Mesangial cell (primary cell): ENCODE data around the gene PPP6R1. TPM values are rescaled to one million over a fixed set of nuclear protein-coding genes. Genes with fewer than 3 reads are reported as not detected.

Experiments
- total RNA-seq: library from RNA; depleted of rRNA; stranded (reverse); fragments of >200 nt; gene quantifications from 2 replicates; pipeline ENCODE4 v1.2.3, GENCODE V29; 2015

The PPP6R1 gene
- 56.5 and 70.4 TPM in 2 replicates for total RNA-seq

GRCh38 chr19:55258828-55259539 is at the start of gene PPP6R1:
TSS of gene PPP6R1 (minus strand) at chr19:55259017. CDS start at chr19:55247103, 11,914 bp downstream.

GRCh38 chr19:55283548-55284377 is 24.9 kb upstream of the PPP6R1 start, which contains the start of gene BRSK1:
TSS of gene BRSK1 (plus strand) at chr19:55283997. CDS start at chr19:55284443, 446 bp downstream.

GRCh38 chr19:55279770-55280643 is 21.2 kb upstream of the PPP6R1 start, which contains the start of gene HSPBP1:
TSS of gene HSPBP1 (minus strand) at chr19:55280110. CDS start at chr19:55279608, 502 bp downstream.

GRCh38 chr19:55228403-55229031 is 30.3 kb downstream of the PPP6R1 start, which contains the start of gene TMEM86B:
TSS of gene TMEM86B (minus strand) at chr19:55228763. CDS start at chr19:55228741, 22 bp downstream.

GRCh38 chr19:55208880-55209692 is 49.7 kb downstream of the PPP6R1 start, which contains the start of gene PTPRH:
TSS of gene PTPRH (minus strand) at chr19:55209501. CDS start at chr19:55209433, 68 bp downstream.

Other genes starting within 250 kb of the PPP6R1 start
- 0.13 TPM in 1 of 2 replicates, not detected in the other for gene GP6, start 220.8 kb downstream of the PPP6R1 start, total RNA-seq
- gene RDH13, start 195.9 kb downstream of the PPP6R1 start, total RNA-seq, result 7.7 and 16.2 TPM in 2 replicates
- gene EPS8L1, start 183.1 kb downstream of the PPP6R1 start, total RNA-seq, result 6.0 and 30.7 TPM in 2 replicates
- gene PPP1R12C, start 141.4 kb downstream of the PPP6R1 start, total RNA-seq, result 65.5 and 69.6 TPM in 2 replicates
- 0.65 and 5.2 TPM in 2 replicates for gene TNNT1, start 109.8 kb downstream of the PPP6R1 start, total RNA-seq
- gene TNNI3, start 101.3 kb downstream of the PPP6R1 start, total RNA-seq, result 1.9 TPM in 1 of 2 replicates, not detected in the other
- 0.65 and 6.7 TPM in 2 replicates for gene DNAAF3, start 92.4 kb downstream of the PPP6R1 start, total RNA-seq
- 0.38 TPM in 1 of 2 replicates, not detected in the other for gene SYT5, start 78.7 kb downstream of the PPP6R1 start, total RNA-seq
- gene PTPRH, start 49.5 kb downstream of the PPP6R1 start, total RNA-seq, result 0.81 and 3.7 TPM in 2 replicates
- gene TMEM86B, start 30.3 kb downstream of the PPP6R1 start, total RNA-seq, result 2.4 TPM in 2 replicates
- gene HSPBP1, start 21.1 kb upstream of the PPP6R1 start, total RNA-seq, result 45.9 and 63.2 TPM in 2 replicates
- 5.7 and 7.8 TPM in 2 replicates for gene BRSK1, start 25.0 kb upstream of the PPP6R1 start, total RNA-seq
- gene TMEM150B, start 66.3 kb upstream of the PPP6R1 start, total RNA-seq, result not detected in 2 replicates
- 9.9 and 14.8 TPM in 2 replicates for gene KMT5C, start 80.9 kb upstream of the PPP6R1 start, total RNA-seq
- 1.0 TPM in 1 of 2 replicates, not detected in the other for gene COX6B2, start 95.7 kb upstream of the PPP6R1 start, total RNA-seq
- 0.13 TPM in 1 of 2 replicates, not detected in the other for gene GARIN5B, start 104.2 kb upstream of the PPP6R1 start, total RNA-seq
- gene IL11, start 111.4 kb upstream of the PPP6R1 start, total RNA-seq, result 3.3 and 25.3 TPM in 2 replicates
- gene TMEM190, start 117.8 kb upstream of the PPP6R1 start, total RNA-seq, result 1.8 TPM in 1 of 2 replicates, not detected in the other
- gene TMEM238, start 125.3 kb upstream of the PPP6R1 start, total RNA-seq, result 1.5 and 3.3 TPM in 2 replicates
- gene RPL28, start 126.9 kb upstream of the PPP6R1 start, total RNA-seq, result 446 and 474 TPM in 2 replicates
- gene UBE2S, start 148.8 kb upstream of the PPP6R1 start, total RNA-seq, result 61.7 and 400 TPM in 2 replicates
- gene SHISA7, start 184.3 kb upstream of the PPP6R1 start, total RNA-seq, result under 0.01 TPM in 1 of 2 replicates, not detected in the other
- 102 and 133 TPM in 2 replicates for gene ISOC2, start 202.6 kb upstream of the PPP6R1 start, total RNA-seq
- not detected in 2 replicates for gene C19orf85, start 205.7 kb upstream of the PPP6R1 start, total RNA-seq
- gene ZNF628, start 217.6 kb upstream of the PPP6R1 start, total RNA-seq, result 8.8 and 19.0 TPM in 2 replicates
- gene NAT14, start 226.2 kb upstream of the PPP6R1 start, total RNA-seq, result 27.2 and 76.3 TPM in 2 replicates
- 0.81 and 34.0 TPM in 2 replicates for gene SSC5D, start 229.4 kb upstream of the PPP6R1 start, total RNA-seq